CD4-positive, CD25-positive, alpha-beta regulatory T cell (primary cell): ENCODE measurements around the gene PROM2. TPM values are rescaled to one million over a fixed set of nuclear protein-coding genes. Genes with fewer than 3 reads are reported as not detected.

Experiments used
- ATAC-seq, 2 donors: fragments of 150-1000 bp; cut with Tn5 transposase; one replicate each; pipeline ENCODE4 v1.10.0; 2021; ENCODE audit warnings: low read depth in 2 of 2, moderate number of reproducible peaks in 2 of 2, moderate library complexity in 1 of 2
- DNase-seq, 3 donors: peaks; one replicate each; pipeline versions ENCODE4 v3.0.0 to v3.0.0-alpha.2; 2012 to 2022; ENCODE audit warnings: mixed read lengths in 1 of 3
- H3K27ac ChIP-seq: one replicate; pipeline ENCODE4 v1.7.0; 2013; ENCODE audit warnings: mild to moderate bottlenecking, low read length; ENCODE audit not compliant: insufficient read depth, poor library complexity, severe bottlenecking
- H3K27me3 ChIP-seq: one replicate; pipeline ENCODE4 v1.7.0; 2013; ENCODE audit warnings: low read length; ENCODE audit not compliant: control insufficient read depth, insufficient read depth
- H3K36me3 ChIP-seq: one replicate; pipeline ENCODE4 v1.7.0; 2013; ENCODE audit warnings: mild to moderate bottlenecking, low read length, moderate library complexity; ENCODE audit not compliant: control insufficient read depth, insufficient read depth
- H3K4me1 ChIP-seq: 2 replicates; pipeline ENCODE4 v1.7.0; 2013; ENCODE audit warnings: mild to moderate bottlenecking, low read length; ENCODE audit not compliant: insufficient read depth, control insufficient read depth, poor library complexity, severe bottlenecking
- H3K4me3 ChIP-seq: one replicate; pipeline ENCODE4 v1.7.0; 2013; ENCODE audit warnings: low read depth, mild to moderate bottlenecking, low read length, moderate library complexity
- H3K9me3 ChIP-seq, 2 experiments: 1 replicate in 1 of 2; 2 replicates in 1 of 2; pipeline ENCODE4 v1.7.0; 2013; ENCODE audit warnings: low read length in 2 of 2, mild to moderate bottlenecking in 1 of 2, moderate library complexity in 1 of 2; ENCODE audit not compliant: control insufficient read depth in 2 of 2
- H3K27ac Mint-ChIP-seq, 3 donors: one replicate each; pipeline ENCODE4 v1.8.0; 2020 to 2022; ENCODE audit warnings: mild to moderate bottlenecking in 3 of 3, mixed read lengths in 3 of 3, moderate library complexity in 2 of 3
- H3K27me3 Mint-ChIP-seq: one replicate; pipeline ENCODE4 v1.8.0; 2022; ENCODE audit warnings: mild to moderate bottlenecking, mixed read lengths
- H3K36me3 Mint-ChIP-seq: one replicate; pipeline ENCODE4 v1.8.0; 2020; ENCODE audit warnings: mixed read lengths
- H3K4me1 Mint-ChIP-seq, 4 donors: one replicate each; pipeline ENCODE4 v1.8.0; 2020 to 2022; ENCODE audit warnings: mixed read lengths in 4 of 4, mild to moderate bottlenecking in 1 of 4
- H3K4me3 Mint-ChIP-seq, 4 donors: one replicate each; pipeline ENCODE4 v1.8.0; 2020 to 2022; ENCODE audit warnings: mild to moderate bottlenecking in 4 of 4, mixed read lengths in 4 of 4, moderate library complexity in 3 of 4
- H3K9me3 Mint-ChIP-seq, 7 donors: one replicate each; pipeline ENCODE4 v1.8.0; 2020 to 2022; ENCODE audit warnings: mixed read lengths in 7 of 7, mild to moderate bottlenecking in 3 of 7, moderate library complexity in 2 of 7
- polyA plus RNA-seq, 4 donors: library from polyadenylated mRNA; unstranded; fragments of 300-500 nt; fragmentation: Illumina TruSeq; gene quantifications; one replicate each; pipeline ENCODE4 v1.2.3, GENCODE V29; 2021
- total RNA-seq: library from RNA; stranded (reverse); gene quantifications from one replicate; pipeline ENCODE4 v1.2.3, GENCODE V29; 2022

The PROM2 gene
- total and polyA plus RNA-seq, 5 donors from 2014 or later: 0.47 TPM; not detected in 4

DNA sequence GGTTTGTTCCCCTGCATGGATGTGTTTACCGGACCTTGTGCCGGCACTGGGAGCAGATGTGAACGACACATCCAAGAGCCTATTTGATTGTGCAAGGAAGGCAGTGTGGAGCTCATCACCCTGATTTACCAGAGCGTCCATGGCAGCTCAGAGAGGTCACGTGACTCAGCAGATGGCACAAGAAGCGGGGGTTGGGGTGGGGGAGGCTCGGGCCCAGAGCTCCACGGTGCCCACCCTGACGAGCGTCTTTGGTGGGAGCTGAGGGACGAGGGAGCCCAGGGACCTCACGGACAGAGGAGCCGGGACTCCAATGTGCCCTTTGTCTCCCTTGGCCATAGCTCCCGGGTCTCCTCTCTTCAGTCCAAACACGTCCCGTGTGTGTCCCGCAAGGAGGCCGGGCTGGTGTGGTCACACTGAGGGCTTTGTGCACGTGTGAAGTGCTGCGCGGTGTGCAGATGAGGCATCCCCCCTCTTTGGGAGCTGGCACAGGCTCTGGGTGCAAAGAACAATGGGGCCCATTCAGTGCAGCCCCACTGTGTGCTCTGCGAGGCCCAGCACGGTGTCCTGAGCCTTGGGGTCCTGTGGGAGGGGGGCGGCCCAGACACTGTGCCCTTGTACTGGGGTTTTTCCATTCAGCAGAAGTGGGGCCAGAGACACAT is 38.4 kb downstream of the PROM2 start:
- ATAC-seq (no peak), DNase-seq (no peak)
- Mint-ChIP-seq H3K36me3 (no peaks in the 10 kb centered on the region), H3K9me3 (peaks cover 0 to 1% (median 0%) of the 10 kb centered on the region in 7 donors), H3K4me3 (no peak overlapping the region), H3K4me1 (no peaks in the 10 kb centered on the region), H3K27me3 (no peaks in the 10 kb centered on the region), H3K27ac (no peak overlapping the region)
- H3K4me3 ChIP-seq: no peak overlapping the region
- no peaks in the 10 kb centered on the region for H3K4me1 ChIP-seq
- H3K27ac ChIP-seq: no peak overlapping the region
- no peaks in the 10 kb centered on the region for H3K27me3 ChIP-seq
- no peaks in the 10 kb centered on the region for H3K36me3 ChIP-seq
- H3K9me3 ChIP-seq: no peaks in the 10 kb centered on the region

- no peaks in the 10 kb centered on the region for H3K4me1 ChIP-seq
- Mint-ChIP-seq H3K36me3 (no peaks in the 10 kb centered on the region), H3K27me3 (no peaks in the 10 kb centered on the region), H3K27ac (no peak overlapping the region), H3K4me1 (no peaks in the 10 kb centered on the region), H3K9me3 (peaks cover 0 to 1% (median 0%) of the 10 kb centered on the region in 7 donors), H3K4me3 (no peak overlapping the region)
- H3K27ac ChIP-seq: no peak overlapping the region
- no peak for DNase-seq
- H3K9me3 ChIP-seq: no peaks in the 10 kb centered on the region
- ATAC-seq: no peak
- H3K4me3 ChIP-seq: no peak overlapping the region
- H3K27me3 ChIP-seq: no peaks in the 10 kb centered on the region
- H3K36me3 ChIP-seq: no peaks in the 10 kb centered on the region
These were observed 39.3 kb downstream of the PROM2 start for GRCh38 chr2:95313296-95314131.

- no peak overlapping the region for H3K27ac Mint-ChIP-seq
- no peaks in the 10 kb centered on the region for H3K27me3 ChIP-seq
- no peaks in the 10 kb centered on the region for H3K4me1 Mint-ChIP-seq
- no peak overlapping the region for H3K4me3 Mint-ChIP-seq
- H3K27me3 Mint-ChIP-seq: no peaks in the 10 kb centered on the region
- peaks cover 0 to 1% (median 0%) of the 10 kb centered on the region in 7 donors for H3K9me3 Mint-ChIP-seq
- ATAC-seq (no peak), DNase-seq (no peak)
- H3K4me3 ChIP-seq: no peak overlapping the region
- H3K27ac ChIP-seq: no peak overlapping the region
- no peaks in the 10 kb centered on the region for H3K4me1 ChIP-seq
- no peaks in the 10 kb centered on the region for H3K36me3 ChIP-seq
- H3K9me3 ChIP-seq: no peaks in the 10 kb centered on the region
- H3K36me3 Mint-ChIP-seq: no peaks in the 10 kb centered on the region
These were observed 40.3 kb downstream of the PROM2 start for GRCh38 chr2:95314598-95314963.

GRCh38 chr2:95314964-95315611 is 40.8 kb downstream of the PROM2 start:
- Mint-ChIP-seq H3K4me3 (no peak overlapping the region), H3K27ac (no peak overlapping the region), H3K27me3 (no peaks in the 10 kb centered on the region), H3K9me3 (peaks cover 0 to 1% (median 0%) of the 10 kb centered on the region in 7 donors), H3K36me3 (no peaks in the 10 kb centered on the region), H3K4me1 (no peaks in the 10 kb centered on the region)
- H3K9me3 ChIP-seq: no peaks in the 10 kb centered on the region
- no peak overlapping the region for H3K27ac ChIP-seq
- no peaks in the 10 kb centered on the region for H3K4me1 ChIP-seq
- no peaks in the 10 kb centered on the region for H3K27me3 ChIP-seq
- ATAC-seq (no peak), DNase-seq (peak in 1 of 3 donors; percentile 7)
- H3K36me3 ChIP-seq: no peaks in the 10 kb centered on the region
- H3K4me3 ChIP-seq: no peak overlapping the region

DNA sequence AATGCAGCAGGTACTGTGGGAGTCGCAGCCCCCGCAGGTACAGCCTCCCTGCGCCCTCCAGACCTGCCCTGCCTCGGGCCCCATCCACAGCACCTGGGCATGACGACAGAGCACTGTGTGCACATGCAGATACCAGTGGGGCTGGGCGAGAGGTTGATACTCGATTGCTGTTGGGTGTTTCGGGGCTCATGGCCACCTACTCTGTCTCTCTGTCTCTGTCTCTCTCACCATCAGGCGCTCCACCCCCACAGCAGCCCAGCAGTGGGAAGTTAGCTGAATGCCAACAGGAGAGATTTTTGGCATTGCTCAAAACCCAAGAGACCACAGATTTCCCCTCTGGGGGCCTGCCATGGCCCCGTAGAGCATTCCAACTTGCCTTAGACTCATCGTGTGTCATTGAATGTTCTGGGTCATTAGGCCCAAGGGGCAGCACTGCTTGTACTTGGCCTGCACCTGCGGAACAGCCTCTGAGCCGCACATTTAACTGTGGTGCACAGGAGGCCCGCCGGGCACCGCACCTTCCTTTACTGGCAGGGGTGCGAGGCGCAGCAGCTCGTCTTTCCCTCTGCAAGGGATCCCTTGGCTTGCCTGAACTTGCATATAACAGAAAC is 41.7 kb downstream of the PROM2 start:
- ATAC-seq: no peak
- DNase-seq: no peak
- Histone ChIP-seq H3K9me3 (no peaks in the 10 kb centered on the region), H3K4me1 (no peaks in the 10 kb centered on the region), H3K27ac (no peak overlapping the region), H3K27me3 (no peaks in the 10 kb centered on the region), H3K4me3 (no peak overlapping the region), H3K36me3 (no peaks in the 10 kb centered on the region)
- H3K27ac Mint-ChIP-seq: no peak overlapping the region
- H3K4me3 Mint-ChIP-seq: no peak overlapping the region
- no peaks in the 10 kb centered on the region for H3K4me1 Mint-ChIP-seq
- H3K9me3 Mint-ChIP-seq: peaks cover 0 to 1% (median 0%) of the 10 kb centered on the region in 7 donors
- H3K27me3 Mint-ChIP-seq: no peaks in the 10 kb centered on the region
- no peaks in the 10 kb centered on the region for H3K36me3 Mint-ChIP-seq

DNA sequence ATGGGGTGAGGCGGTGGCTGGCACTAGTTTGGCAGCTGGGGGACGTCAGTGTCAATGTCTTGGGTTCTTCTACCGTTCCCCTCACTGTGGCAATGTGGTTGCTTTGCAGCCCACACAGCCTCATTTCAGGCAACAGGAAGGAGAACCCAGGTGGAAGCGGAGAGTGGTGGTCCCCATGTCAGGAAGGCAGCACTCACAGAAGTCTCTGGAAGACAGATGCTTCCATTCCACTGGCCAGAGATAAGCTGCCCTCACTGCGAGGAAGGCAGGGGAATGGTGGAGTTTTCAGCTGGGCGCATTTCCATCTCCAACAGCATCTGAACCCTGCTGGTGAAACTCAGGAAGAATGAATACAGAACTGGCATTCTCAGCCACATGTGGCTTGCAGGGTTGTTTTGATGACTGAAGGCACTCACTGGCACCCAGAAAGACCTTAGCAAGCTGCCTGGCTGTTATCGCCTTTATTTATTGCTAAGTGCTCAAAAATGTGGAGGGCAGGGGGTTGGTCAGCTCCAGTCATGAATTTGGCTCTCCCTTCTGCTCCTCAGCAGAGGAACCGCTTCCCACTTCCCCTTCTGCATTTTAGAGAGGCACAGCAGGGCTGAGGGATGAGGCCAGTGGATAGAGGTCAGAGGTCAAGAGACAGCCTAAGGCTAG is 42.3 kb downstream of the PROM2 start:
- H3K4me3 Mint-ChIP-seq: no peak overlapping the region
- H3K36me3 ChIP-seq: no peaks in the 10 kb centered on the region

DNA sequence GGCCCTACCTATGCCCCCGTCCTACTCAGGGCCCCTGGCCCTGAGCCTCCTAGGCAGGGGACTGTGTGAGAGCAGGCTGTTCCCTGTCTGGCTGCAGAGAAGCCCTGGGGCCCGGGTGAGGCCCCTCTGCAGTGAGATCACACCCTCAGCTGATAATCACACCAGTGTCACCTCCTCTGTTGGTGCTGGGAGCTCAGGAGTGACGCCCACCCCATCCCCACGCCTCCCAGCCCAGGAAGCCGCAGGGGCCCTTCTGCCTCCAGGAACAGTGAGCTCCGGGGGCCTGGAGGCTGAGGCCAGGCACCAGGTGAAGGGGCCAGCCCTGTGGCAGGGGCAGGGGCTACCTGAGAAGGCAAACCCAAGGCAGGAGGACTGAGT is 42.9 kb downstream of the PROM2 start:
- Histone ChIP-seq H3K9me3 (no peaks in the 10 kb centered on the region), H3K27ac (no peak overlapping the region), H3K27me3 (no peaks in the 10 kb centered on the region), H3K4me1 (no peaks in the 10 kb centered on the region), H3K4me3 (no peak overlapping the region), H3K36me3 (no peaks in the 10 kb centered on the region)
- no peak overlapping the region for H3K4me3 Mint-ChIP-seq
- H3K27ac Mint-ChIP-seq: peak overlapping the region in 1 of 3 donors; percentile 56
- no peaks in the 10 kb centered on the region for H3K27me3 Mint-ChIP-seq
- no peaks in the 10 kb centered on the region for H3K9me3 Mint-ChIP-seq
- no peaks in the 10 kb centered on the region for H3K4me1 Mint-ChIP-seq
- ATAC-seq (no peak), DNase-seq (no peak)
- H3K36me3 Mint-ChIP-seq: no peaks in the 10 kb centered on the region

More for the DNA sequence above, 42.3 kb downstream of the PROM2 start:
- Histone ChIP-seq H3K27ac (no peak overlapping the region), H3K27me3 (no peaks in the 10 kb centered on the region), H3K4me1 (no peaks in the 10 kb centered on the region), H3K9me3 (no peaks in the 10 kb centered on the region), H3K4me3 (no peak overlapping the region)
- H3K27ac Mint-ChIP-seq: no peak overlapping the region
- no peaks in the 10 kb centered on the region for H3K36me3 Mint-ChIP-seq
- ATAC-seq: no peak
- H3K9me3 Mint-ChIP-seq: no peaks in the 10 kb centered on the region
- no peaks in the 10 kb centered on the region for H3K27me3 Mint-ChIP-seq
- no peak for DNase-seq
- H3K4me1 Mint-ChIP-seq: no peaks in the 10 kb centered on the region
